H1 (cell line): ENCODE results near the gene RBMS1. TPM values are rescaled to one million over a fixed set of nuclear protein-coding genes. Genes with fewer than 3 reads are reported as not detected.

Experiments
- BRCA1 ChIP-seq: IDR thresholded peaks from 2 replicates; pipeline ENCODE4 v1.6.1; 2012; ENCODE audit warnings: low read depth, low read length, improper control_type of control experiment
- MAX ChIP-seq: IDR thresholded peaks from 2 replicates; pipeline ENCODE4 v1.6.1; 2012; ENCODE audit warnings: inconsistent platforms
- SIRT6 ChIP-seq: IDR thresholded peaks from one replicate; pipeline ENCODE4 v1.7.1; 2012; ENCODE audit warnings: low read length, inconsistent platforms
- polyA plus RNA-seq, 7 experiments: library from polyadenylated mRNA; depleted of rRNA in 3 of 7; stranded (reverse) in 5 of 7; unstranded in 2 of 7; fragments of >200 nt in 5 of 7; fragments of 200-250 nt in 2 of 7; gene quantifications; 1 replicate in 5 of 7; 2 replicates in 1 of 7; 4 replicates in 1 of 7; pipeline versions ENCODE4 v1.2.1 to v1.2.3, GENCODE V29; 2011 to 2013; ENCODE audit warnings: missing spikeins in 2 of 7, mixed read lengths in 2 of 7
- total RNA-seq: library from RNA; stranded (reverse); fragmentation: NEBNext Ultra II Directional; extraction: Animal tissue kit (Norgen Biotek cat#: 25700); gene quantifications from 2 replicates; pipeline ENCODE4 v1.2.1, GENCODE V29; 2021

The RBMS1 gene
- total and polyA plus RNA-seq, 2 of the 8 experiments (the other 6 are each of a cell fraction or from before 2014, with no cell fraction given), result 53.7 to 60.0 TPM

GRCh38 chr2:160317181-160318099, 176.2 kb downstream of the RBMS1 start (continued):
- TF ChIP-seq BRCA1, result no peak
- no peak for TF ChIP-seq MAX
- no peak for TF ChIP-seq SIRT6
